Measurements from ENCODE around the gene OLFM1.

The OLFM1 gene

GRCh38 chr9:135123126-135123772 is 35.8 kb downstream of the OLFM1 start:
- DNase-seq (ENCODE audit: extremely low read depth, low read depth) = no peak
- no peak for TF ChIP-seq CTCF (IDR thresholded peaks at IDR 0.05; ENCODE audit: low read depth, low read length)

GRCh38 chr9:135123773-135124134 is 36.3 kb downstream of the OLFM1 start:
- TF ChIP-seq CTCF (IDR thresholded peaks at IDR 0.05; ENCODE audit: low read depth, low read length) = no peak
- no peak for DNase-seq (ENCODE audit: extremely low read depth, low read depth)

- DNase-seq (ENCODE audit: extremely low read depth, low read depth) = no peak
- TF ChIP-seq CTCF (IDR thresholded peaks at IDR 0.05; ENCODE audit: low read depth, low read length) = no peak
Measured at GRCh38 chr9:135126451-135127187, 39.2 kb downstream of the OLFM1 start.

GRCh38 chr9:135127718-135128670 is 40.5 kb downstream of the OLFM1 start:
- no peak for DNase-seq (ENCODE audit: extremely low read depth, low read depth)
- no peak for TF ChIP-seq CTCF (IDR thresholded peaks at IDR 0.05; ENCODE audit: low read depth, low read length)

GRCh38 chr9:135129137-135129695 is 41.7 kb downstream of the OLFM1 start:
- DNase-seq (ENCODE audit: extremely low read depth, low read depth) = no peak

More at GRCh38 chr9:135129137-135129695, 41.7 kb downstream of the OLFM1 start:
- no peak for TF ChIP-seq CTCF (IDR thresholded peaks at IDR 0.05; ENCODE audit: low read depth, low read length)
